K562 (cell line): ENCODE results near the gene BIVM.

Experiments used
- ADNP ChIP-seq: fragments of 200-800 bp; sonication (Bioruptor generic); IDR thresholded peaks from 2 replicates; pipeline ENCODE4 v1.6.1; 2016; ENCODE audit warnings: missing genetic modification characterization, missing compliant biosample characterization
- CREB1 ChIP-seq, 2 experiments: sonication (generic) in 1 of 2; formaldehyde crosslinking in 1 of 2; IDR thresholded peaks; 2 replicates each; pipeline versions ENCODE4 v1.6.1 to v1.8.0; 2012 to 2022; ENCODE audit warnings: inconsistent platforms in 1 of 2, mild to moderate bottlenecking in 1 of 2, missing genetic modification reagents in 1 of 2, moderate library complexity in 1 of 2
- JUNB ChIP-seq: fragments of 450-650 bp; formaldehyde crosslinking; conservative IDR thresholded peaks from 2 replicates; pipeline ENCODE4 v1.4.0; 2020; ENCODE audit warnings: mild to moderate bottlenecking
- NONO ChIP-seq, 2 experiments: fragments of 200-400 bp in 1 of 2; fragments of 450-650 bp in 1 of 2; formaldehyde crosslinking in 1 of 2; IDR thresholded peaks; 2 replicates each; pipeline ENCODE4 v1.6.1; 2017; ENCODE audit warnings: low read depth in 2 of 2, mild to moderate bottlenecking in 2 of 2, moderate library complexity in 2 of 2, low read length in 1 of 2
- POLR2A ChIP-seq: fragments of 450-650 bp; conservative IDR thresholded peaks from 2 replicates; pipeline ENCODE4 v1.6.1; 2016
- POLR2AphosphoS2 ChIP-seq: IDR thresholded peaks from 2 replicates; pipeline ENCODE4 v1.6.1; 2012; ENCODE audit warnings: low read length, improper control_type of control experiment
- POLR2AphosphoS5 ChIP-seq: IDR thresholded peaks from 2 replicates; pipeline ENCODE4 v1.6.1; 2011; ENCODE audit warnings: mild to moderate bottlenecking, low read depth, low read length, moderate library complexity; ENCODE audit not compliant: control insufficient read depth, insufficient read depth
- SRSF9 ChIP-seq: fragments of 200-400 bp; formaldehyde crosslinking; IDR thresholded peaks from 2 replicates; pipeline ENCODE4 v1.6.1; 2017; ENCODE audit warnings: low read depth, low read length, borderline replicate concordance
- TAL1 ChIP-seq: fragments of 450-650 bp; IDR thresholded peaks from 2 replicates; pipeline ENCODE4 v1.6.1; 2016; ENCODE audit warnings: mild to moderate bottlenecking
- TCF7L2 ChIP-seq: fragments of 150-350 bp; IDR thresholded peaks from 2 replicates; pipeline ENCODE4 v1.6.1; 2016; ENCODE audit warnings: low read depth, mild to moderate bottlenecking, low read length, moderate library complexity
- ZFX ChIP-seq: sonication (generic); formaldehyde crosslinking; IDR thresholded peaks from 2 replicates; pipeline ENCODE4 v1.8.0; 2022; ENCODE audit warnings: mild to moderate bottlenecking, missing genetic modification reagents, moderate library complexity

DNA sequence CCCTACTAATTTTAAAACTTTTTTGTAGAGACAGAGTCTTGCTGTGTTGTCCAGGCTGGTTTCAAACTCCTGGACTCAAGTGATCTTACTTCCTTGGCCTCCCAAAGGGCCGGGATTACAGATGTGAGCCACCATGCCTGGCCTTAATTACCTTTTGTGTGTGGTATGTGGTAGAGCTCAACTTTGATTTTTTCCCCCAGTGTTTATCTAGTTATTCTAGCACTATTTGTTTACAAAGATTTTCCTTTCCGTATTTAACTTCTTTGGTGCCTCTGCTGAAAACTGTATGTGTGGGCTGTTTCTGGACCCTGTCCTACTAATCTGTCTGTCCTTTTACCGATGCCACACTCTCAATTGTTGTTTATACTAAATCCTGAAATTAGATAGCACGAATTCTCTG, 37.6 kb downstream of the BIVM start:
- no peak for TF ChIP-seq TCF7L2
- TF ChIP-seq SRSF9: no peak
- TF ChIP-seq NONO (IDR thresholded peaks at IDR 0.05; ENCODE audit: low read depth in 2 of 2, low read length in 1 of 2): no peak
- TF ChIP-seq POLR2AphosphoS2: no peak
- no peak for TF ChIP-seq CREB1 (IDR thresholded peaks at IDR 0.05)
- no peak for TF ChIP-seq CREB1 (CRISPR knock-in tag; IDR thresholded peaks at IDR 0.05)
- no peak for TF ChIP-seq POLR2AphosphoS5
- TF ChIP-seq ADNP: no peak
- TF ChIP-seq ZFX (CRISPR knock-in tag): no peak
- TF ChIP-seq JUNB (CRISPR knock-in tag): no peak
- no peak for TF ChIP-seq POLR2A
- TF ChIP-seq TAL1: no peak
